WTC11 (cell line): Measurements from ENCODE around the gene TTC8.

ENCODE experiments used
- EMX1 ChIP-seq: fragments of 250-450 bp; sonication (Bioruptor Pico); IDR thresholded peaks from 2 replicates; pipeline ENCODE4 v1.8.0; 2021; ENCODE audit warnings: mild to moderate bottlenecking
- JUN ChIP-seq: sonication (generic); formaldehyde crosslinking; IDR thresholded peaks from 2 replicates; pipeline ENCODE4 v1.8.0; 2023; ENCODE audit warnings: mild to moderate bottlenecking, missing genetic modification reagents
- SMAD3 ChIP-seq: sonication (generic); formaldehyde crosslinking; IDR thresholded peaks from 2 replicates; pipeline ENCODE4 v1.8.0; 2022; ENCODE audit warnings: missing genetic modification reagents, mild to moderate bottlenecking, borderline replicate concordance
- TEAD1 ChIP-seq: sonication (generic); formaldehyde crosslinking; IDR thresholded peaks from 2 replicates; pipeline ENCODE4 v1.8.0; 2022; ENCODE audit warnings: mild to moderate bottlenecking, missing genetic modification reagents
- TEAD4 ChIP-seq: sonication (generic); formaldehyde crosslinking; IDR thresholded peaks from 2 replicates; pipeline ENCODE4 v1.8.0; 2022; ENCODE audit warnings: mild to moderate bottlenecking, missing genetic modification reagents
- ZNF219 ChIP-seq: sonication (generic); formaldehyde crosslinking; IDR thresholded peaks from 2 replicates; pipeline ENCODE4 v1.8.0; 2023; ENCODE audit warnings: missing genetic modification reagents, mild to moderate bottlenecking, borderline replicate concordance
- ZNF232 ChIP-seq: sonication (generic); formaldehyde crosslinking; IDR thresholded peaks from 2 replicates; pipeline ENCODE4 v1.8.0; 2022; ENCODE audit warnings: mild to moderate bottlenecking, missing genetic modification reagents
- ZNF416 ChIP-seq: fragments of 250-450 bp; sonication (Bioruptor Pico); IDR thresholded peaks from 2 replicates; pipeline ENCODE4 v1.9.0; 2021; ENCODE audit warnings: mild to moderate bottlenecking, inconsistent platforms
- ZNF671 ChIP-seq: fragments of 250-450 bp; sonication (Bioruptor Pico); IDR thresholded peaks from 2 replicates; pipeline ENCODE4 v1.8.0; 2021; ENCODE audit warnings: mild to moderate bottlenecking
- TF ChIP-seq, protein P1 (sequence below): fragments of 200-600 bp; IDR thresholded peaks from 2 replicates; pipeline ENCODE4 v1.8.0; 2022; ENCODE audit warnings: antibody characterized with exemption
- TF ChIP-seq, protein P2 (sequence below): sonication (generic); formaldehyde crosslinking; IDR thresholded peaks from 2 replicates; pipeline ENCODE4 v1.8.1; 2022; ENCODE audit warnings: low read depth, missing genetic modification reagents, borderline replicate concordance
- TF ChIP-seq, protein P3 (sequence below): sonication (generic); formaldehyde crosslinking; IDR thresholded peaks from 2 replicates; pipeline ENCODE4 v1.8.1; 2022; ENCODE audit warnings: mild to moderate bottlenecking, missing genetic modification reagents, moderate library complexity, borderline replicate concordance
- TF ChIP-seq, protein P4 (sequence below): sonication (generic); formaldehyde crosslinking; IDR thresholded peaks from 2 replicates; pipeline ENCODE4 v1.8.1; 2023; ENCODE audit warnings: mild to moderate bottlenecking, missing genetic modification reagents, moderate library complexity
- TF ChIP-seq, protein P5 (sequence below): sonication (generic); formaldehyde crosslinking; IDR thresholded peaks from 2 replicates; pipeline ENCODE4 v1.8.0; 2022; ENCODE audit warnings: mild to moderate bottlenecking, missing genetic modification reagents

DNA sequence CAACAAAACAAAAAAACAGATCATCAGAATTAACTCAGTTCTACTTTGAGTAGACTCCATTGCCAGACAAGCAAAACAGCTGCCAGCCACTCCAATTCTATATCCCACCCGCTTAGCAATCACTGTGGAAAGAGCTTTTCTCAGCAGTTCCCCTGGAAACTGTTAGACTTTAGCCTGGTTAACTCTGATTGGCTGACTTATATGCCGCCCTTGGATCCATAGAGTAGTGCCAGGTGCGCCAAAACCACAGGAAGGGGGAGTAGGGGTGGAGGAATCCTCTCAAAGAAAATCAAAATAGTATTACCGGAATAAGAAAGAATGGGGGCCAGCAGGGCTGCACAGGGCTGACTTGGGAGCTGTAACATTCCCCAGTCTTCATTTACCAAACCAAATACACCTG is 26.3 kb upstream of the TTC8 start:
- TF ChIP-seq, protein P1, sequence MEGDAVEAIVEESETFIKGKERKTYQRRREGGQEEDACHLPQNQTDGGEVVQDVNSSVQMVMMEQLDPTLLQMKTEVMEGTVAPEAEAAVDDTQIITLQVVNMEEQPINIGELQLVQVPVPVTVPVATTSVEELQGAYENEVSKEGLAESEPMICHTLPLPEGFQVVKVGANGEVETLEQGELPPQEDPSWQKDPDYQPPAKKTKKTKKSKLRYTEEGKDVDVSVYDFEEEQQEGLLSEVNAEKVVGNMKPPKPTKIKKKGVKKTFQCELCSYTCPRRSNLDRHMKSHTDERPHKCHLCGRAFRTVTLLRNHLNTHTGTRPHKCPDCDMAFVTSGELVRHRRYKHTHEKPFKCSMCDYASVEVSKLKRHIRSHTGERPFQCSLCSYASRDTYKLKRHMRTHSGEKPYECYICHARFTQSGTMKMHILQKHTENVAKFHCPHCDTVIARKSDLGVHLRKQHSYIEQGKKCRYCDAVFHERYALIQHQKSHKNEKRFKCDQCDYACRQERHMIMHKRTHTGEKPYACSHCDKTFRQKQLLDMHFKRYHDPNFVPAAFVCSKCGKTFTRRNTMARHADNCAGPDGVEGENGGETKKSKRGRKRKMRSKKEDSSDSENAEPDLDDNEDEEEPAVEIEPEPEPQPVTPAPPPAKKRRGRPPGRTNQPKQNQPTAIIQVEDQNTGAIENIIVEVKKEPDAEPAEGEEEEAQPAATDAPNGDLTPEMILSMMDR: no peak
- TF ChIP-seq, protein P2, sequence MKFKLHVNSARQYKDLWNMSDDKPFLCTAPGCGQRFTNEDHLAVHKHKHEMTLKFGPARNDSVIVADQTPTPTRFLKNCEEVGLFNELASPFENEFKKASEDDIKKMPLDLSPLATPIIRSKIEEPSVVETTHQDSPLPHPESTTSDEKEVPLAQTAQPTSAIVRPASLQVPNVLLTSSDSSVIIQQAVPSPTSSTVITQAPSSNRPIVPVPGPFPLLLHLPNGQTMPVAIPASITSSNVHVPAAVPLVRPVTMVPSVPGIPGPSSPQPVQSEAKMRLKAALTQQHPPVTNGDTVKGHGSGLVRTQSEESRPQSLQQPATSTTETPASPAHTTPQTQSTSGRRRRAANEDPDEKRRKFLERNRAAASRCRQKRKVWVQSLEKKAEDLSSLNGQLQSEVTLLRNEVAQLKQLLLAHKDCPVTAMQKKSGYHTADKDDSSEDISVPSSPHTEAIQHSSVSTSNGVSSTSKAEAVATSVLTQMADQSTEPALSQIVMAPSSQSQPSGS (CRISPR knock-in tag): no peak
- TF ChIP-seq ZNF232 (CRISPR knock-in tag) (no peak), TEAD4 (no peak), ZNF671 (CRISPR knock-in tag) (no peak), ZNF416 (no peak), ZNF219 (no peak), TEAD1 (CRISPR knock-in tag) (no peak), SMAD3 (CRISPR knock-in tag) (no peak), EMX1 (CRISPR knock-in tag) (no peak), JUN (no peak)
- TF ChIP-seq, protein P3, sequence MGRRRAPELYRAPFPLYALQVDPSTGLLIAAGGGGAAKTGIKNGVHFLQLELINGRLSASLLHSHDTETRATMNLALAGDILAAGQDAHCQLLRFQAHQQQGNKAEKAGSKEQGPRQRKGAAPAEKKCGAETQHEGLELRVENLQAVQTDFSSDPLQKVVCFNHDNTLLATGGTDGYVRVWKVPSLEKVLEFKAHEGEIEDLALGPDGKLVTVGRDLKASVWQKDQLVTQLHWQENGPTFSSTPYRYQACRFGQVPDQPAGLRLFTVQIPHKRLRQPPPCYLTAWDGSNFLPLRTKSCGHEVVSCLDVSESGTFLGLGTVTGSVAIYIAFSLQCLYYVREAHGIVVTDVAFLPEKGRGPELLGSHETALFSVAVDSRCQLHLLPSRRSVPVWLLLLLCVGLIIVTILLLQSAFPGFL (CRISPR knock-in tag): no peak
- TF ChIP-seq, protein P4, sequence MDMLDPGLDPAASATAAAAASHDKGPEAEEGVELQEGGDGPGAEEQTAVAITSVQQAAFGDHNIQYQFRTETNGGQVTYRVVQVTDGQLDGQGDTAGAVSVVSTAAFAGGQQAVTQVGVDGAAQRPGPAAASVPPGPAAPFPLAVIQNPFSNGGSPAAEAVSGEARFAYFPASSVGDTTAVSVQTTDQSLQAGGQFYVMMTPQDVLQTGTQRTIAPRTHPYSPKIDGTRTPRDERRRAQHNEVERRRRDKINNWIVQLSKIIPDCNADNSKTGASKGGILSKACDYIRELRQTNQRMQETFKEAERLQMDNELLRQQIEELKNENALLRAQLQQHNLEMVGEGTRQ (CRISPR knock-in tag): no peak
- TF ChIP-seq, protein P5, sequence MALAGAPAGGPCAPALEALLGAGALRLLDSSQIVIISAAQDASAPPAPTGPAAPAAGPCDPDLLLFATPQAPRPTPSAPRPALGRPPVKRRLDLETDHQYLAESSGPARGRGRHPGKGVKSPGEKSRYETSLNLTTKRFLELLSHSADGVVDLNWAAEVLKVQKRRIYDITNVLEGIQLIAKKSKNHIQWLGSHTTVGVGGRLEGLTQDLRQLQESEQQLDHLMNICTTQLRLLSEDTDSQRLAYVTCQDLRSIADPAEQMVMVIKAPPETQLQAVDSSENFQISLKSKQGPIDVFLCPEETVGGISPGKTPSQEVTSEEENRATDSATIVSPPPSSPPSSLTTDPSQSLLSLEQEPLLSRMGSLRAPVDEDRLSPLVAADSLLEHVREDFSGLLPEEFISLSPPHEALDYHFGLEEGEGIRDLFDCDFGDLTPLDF (CRISPR knock-in tag): no peak
